ENCODE data around the gene NT5E. TPM values are rescaled to one million over a fixed set of nuclear protein-coding genes. Genes with fewer than 3 reads are reported as not detected.

NT5E gene
- total RNA-seq, 1 experiment from 2014 or later = 0.52 TPM

GRCh38 chr6:85469276-85470022, 19.6 kb downstream of the NT5E start:
- Histone ChIP-seq H4K5ac (ENCODE audit: insufficient read length, low read depth, low read length) (no peak overlapping the region), H3T11ph (ENCODE audit: low read length) (no peak overlapping the region), H3K9ac (ENCODE audit: extremely low read depth, insufficient read length, low read length) (no peak overlapping the region), H3K56ac (ENCODE audit: insufficient read length, low read depth, low read length) (no peak overlapping the region), H3K18ac (ENCODE audit: insufficient read length, low read depth, low read length) (no peak overlapping the region), H2BK20ac (ENCODE audit: low read depth, low read length, poor library complexity, severe bottlenecking) (no peak overlapping the region), H2AFZ (ENCODE audit: low read length) (no peak overlapping the region), H3K4ac (ENCODE audit: low read depth, low read length) (no peak overlapping the region), H3K79me2 (ENCODE audit: insufficient read depth, low read length) (no peaks in the 10 kb centered on the region), H3K4me1 (ENCODE audit: insufficient read depth, low read length) (no peaks in the 10 kb centered on the region), H2BK12ac (ENCODE audit: insufficient read length, low read depth, low read length) (no peak overlapping the region), H3K9me3 (ENCODE audit: control insufficient read depth, low read depth, low read length) (no peaks in the 10 kb centered on the region), H3K14ac (ENCODE audit: insufficient read depth, low read length) (no peak overlapping the region), H2AK5ac (ENCODE audit: insufficient read length, low read length) (no peak overlapping the region), H2BK5ac (ENCODE audit: insufficient read length, low read length) (no peak overlapping the region), H4K8ac (replicated peaks; ENCODE audit: insufficient read length, low read depth, low read length) (no peak overlapping the region), H3K27me3 (ENCODE audit: insufficient read depth, low read length) (no peaks in the 10 kb centered on the region), H3K23me2 (ENCODE audit: insufficient read length, low read depth, low read length, poor library complexity, severe bottlenecking) (no peaks in the 10 kb centered on the region), H2BK120ac (ENCODE audit: low read depth, low read length, poor library complexity, severe bottlenecking) (no peak overlapping the region), H3K23ac (ENCODE audit: insufficient read length, low read depth, low read length) (no peak overlapping the region), H3K27ac (ENCODE audit: insufficient read length, low read depth, low read length) (no peak overlapping the region), H3K4me2 (ENCODE audit: insufficient read depth, insufficient read length, low read length) (no peak overlapping the region), H2BK15ac (ENCODE audit: low read depth, low read length) (no peak overlapping the region), H4K20me1 (ENCODE audit: control insufficient read depth, insufficient read depth, insufficient read length) (no peaks in the 10 kb centered on the region), H4K91ac (ENCODE audit: insufficient read length, low read depth, low read length) (no peak overlapping the region), H3K79me1 (ENCODE audit: insufficient read depth, low read depth, low read length, poor library complexity, severe bottlenecking) (no peaks in the 10 kb centered on the region)
- H3K4me1 Mint-ChIP-seq = no peaks in the 10 kb centered on the region
- no peak overlapping the region; a peak in 1 of 7 replicates for H3K27ac Mint-ChIP-seq
- no peaks in the 10 kb centered on the region for H3K36me3 Mint-ChIP-seq (ENCODE audit: insufficient read depth in 1 of 3, low read depth in 3 of 3)
- no peaks in the 10 kb centered on the region for H3K9me3 Mint-ChIP-seq
- no peaks in the 10 kb centered on the region for H3K27me3 Mint-ChIP-seq (ENCODE audit: low read depth)
- TF ChIP-seq CTCF (conservative IDR thresholded peaks at IDR 0.05) = no peak
- no peak overlapping the region for H3K4me3 Mint-ChIP-seq
- DNase-seq = no peak
- WGBS (ENCODE audit: extremely low coverage, insufficient read length, low lambda C conversion rate) = no CpG with 5 or more reads among the region's 2 CpGs
